ENCODE measurements around the gene ATXN7L2. TPM values are rescaled to one million over a fixed set of nuclear protein-coding genes. Genes with fewer than 3 reads are reported as not detected.

Gene ATXN7L2
- total and polyA plus RNA-seq, 10 of the 15 experiments (the other 5 are each of a cell fraction or from before 2014, with no cell fraction given) = 0.27 to 7.4 (median 4.9) TPM

DNA sequence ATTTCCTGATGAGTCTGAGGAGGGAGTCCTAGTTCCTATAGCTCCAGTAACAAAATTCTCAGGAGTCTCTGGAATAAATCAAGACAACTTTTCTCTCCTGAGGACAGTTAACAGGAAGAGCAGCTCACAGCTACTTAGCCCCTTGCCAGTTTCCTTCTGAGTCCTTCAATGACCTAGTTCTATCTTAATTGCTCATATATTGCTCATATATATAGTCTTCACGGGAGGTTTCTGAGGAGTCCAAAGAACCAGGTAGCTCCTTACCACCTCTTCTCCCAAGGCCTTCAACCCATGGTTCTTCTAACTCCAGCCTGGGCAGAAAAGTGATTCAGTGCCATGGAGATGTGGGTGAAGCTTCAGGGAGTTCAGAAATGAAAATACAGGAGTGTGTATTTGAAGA, 21.3 kb downstream of the ATXN7L2 start:
- H3K36me3 ChIP-seq (ENCODE audit: control insufficient read depth in 2 of 2, insufficient read depth in 2 of 2, low read length in 1 of 2) = peaks cover 0 to 8% of the 10 kb centered on the region in 2 experiments; a peak in 1 of 4 replicates
- no TSS peak for BruUV-seq (replicated peaks)
- 0 out of 2 replicates have a peak, but pooled peaks cover 2% of the 10 kb centered on the region for H3K4me1 ChIP-seq (ENCODE audit: control insufficient read depth, insufficient read depth, low read length)
- H3K4me3 ChIP-seq = no peak overlapping the region
- ChIA-PET CTCF (interaction anchor here (1.1 to 26.7 kb wide), 4 partner anchors 9 to 135 kb away, joined by 3 to 1280 read pairs (median 122); partner anchors contain the start of genes CYB561D1 and GPR61), RAD21 (ENCODE audit: unreplicated experiment) (interaction anchor here (5.7 kb wide), 1 partner anchor 25 kb away, joined by 47 read pairs; no protein-coding TSS in a partner anchor), POLR2A (interaction anchor here (1.0 to 1.2 kb wide), 3 partner anchors 11 to 25 kb away, joined by 3 to 4 read pairs (median 4); partner anchors contain the start of gene CYB561D1), SMC1A (ENCODE audit: uncharacterized antibody, unreplicated experiment) (interaction anchor here (0.8 to 15.8 kb wide), 5 partner anchors 8 to 23 kb away, joined by 3 to 205 read pairs (median 5); partner anchors contain the start of gene CYB561D1)
- WGBS (ENCODE audit: insufficient coverage, insufficient replicate concordance, low lambda C conversion rate, missing lambda C conversion rate) = 0% methylated on average over 1 of the region's 1 CpG
- H2AFZ ChIP-seq (ENCODE audit: control insufficient read depth, low read depth, low read length) = no peak overlapping the region
- no peak overlapping the region for H3K27ac ChIP-seq (ENCODE audit: control insufficient read depth, insufficient read depth)
- H3K79me2 ChIP-seq (ENCODE audit: control insufficient read depth, insufficient read depth, low read length) = no peaks in the 10 kb centered on the region
- intact Hi-C loops (cut with micrococcal nuclease; ENCODE audit: unreplicated experiment) (no loop called here), in situ Hi-C loops (cut with MboI) (no loop called here)
- H4K20me1 ChIP-seq (ENCODE audit: control insufficient read depth, insufficient read depth) = peaks cover 2% of the 10 kb centered on the region; the same call in 1 of the 2 replicates
- H3K27me3 ChIP-seq (replicated peaks in 1 of 2; ENCODE audit: control insufficient read depth in 2 of 2, insufficient read depth in 2 of 2, low read length in 1 of 2) = no peaks in the 10 kb centered on the region
- ATAC-seq (no peak), DNase-seq (ENCODE audit: low read depth, low spot score) (no peak), FAIRE-seq (no peak)
- H3K9me3 ChIP-seq (replicated peaks; ENCODE audit: control insufficient read depth, insufficient read depth, low read length) = no peaks in the 10 kb centered on the region
- TF ChIP-seq, protein P1, sequence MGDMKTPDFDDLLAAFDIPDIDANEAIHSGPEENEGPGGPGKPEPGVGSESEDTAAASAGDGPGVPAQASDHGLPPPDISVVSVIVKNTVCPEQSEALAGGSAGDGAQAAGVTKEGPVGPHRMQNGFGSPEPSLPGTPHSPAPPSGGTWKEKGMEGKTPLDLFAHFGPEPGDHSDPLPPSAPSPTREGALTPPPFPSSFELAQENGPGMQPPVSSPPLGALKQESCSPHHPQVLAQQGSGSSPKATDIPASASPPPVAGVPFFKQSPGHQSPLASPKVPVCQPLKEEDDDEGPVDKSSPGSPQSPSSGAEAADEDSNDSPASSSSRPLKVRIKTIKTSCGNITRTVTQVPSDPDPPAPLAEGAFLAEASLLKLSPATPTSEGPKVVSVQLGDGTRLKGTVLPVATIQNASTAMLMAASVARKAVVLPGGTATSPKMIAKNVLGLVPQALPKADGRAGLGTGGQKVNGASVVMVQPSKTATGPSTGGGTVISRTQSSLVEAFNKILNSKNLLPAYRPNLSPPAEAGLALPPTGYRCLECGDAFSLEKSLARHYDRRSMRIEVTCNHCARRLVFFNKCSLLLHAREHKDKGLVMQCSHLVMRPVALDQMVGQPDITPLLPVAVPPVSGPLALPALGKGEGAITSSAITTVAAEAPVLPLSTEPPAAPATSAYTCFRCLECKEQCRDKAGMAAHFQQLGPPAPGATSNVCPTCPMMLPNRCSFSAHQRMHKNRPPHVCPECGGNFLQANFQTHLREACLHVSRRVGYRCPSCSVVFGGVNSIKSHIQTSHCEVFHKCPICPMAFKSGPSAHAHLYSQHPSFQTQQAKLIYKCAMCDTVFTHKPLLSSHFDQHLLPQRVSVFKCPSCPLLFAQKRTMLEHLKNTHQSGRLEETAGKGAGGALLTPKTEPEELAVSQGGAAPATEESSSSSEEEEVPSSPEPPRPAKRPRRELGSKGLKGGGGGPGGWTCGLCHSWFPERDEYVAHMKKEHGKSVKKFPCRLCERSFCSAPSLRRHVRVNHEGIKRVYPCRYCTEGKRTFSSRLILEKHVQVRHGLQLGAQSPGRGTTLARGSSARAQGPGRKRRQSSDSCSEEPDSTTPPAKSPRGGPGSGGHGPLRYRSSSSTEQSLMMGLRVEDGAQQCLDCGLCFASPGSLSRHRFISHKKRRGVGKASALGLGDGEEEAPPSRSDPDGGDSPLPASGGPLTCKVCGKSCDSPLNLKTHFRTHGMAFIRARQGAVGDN (IDR thresholded peaks at IDR 0.05) = no peak
- TF ChIP-seq YY1 (IDR thresholded peaks at IDR 0.05; ENCODE audit: low read depth, low read length) (no peak), KDM1A (IDR thresholded peaks at IDR 0.05; ENCODE audit: borderline replicate concordance) (no peak), PML (IDR thresholded peaks at IDR 0.05; ENCODE audit: low read length) (no peak), RELA (IDR thresholded peaks at IDR 0.05; ENCODE audit: borderline replicate concordance, partially characterized antibody) (no peak), CHD4 (IDR thresholded peaks at IDR 0.05) (no peak), NFIC (IDR thresholded peaks at IDR 0.05; ENCODE audit: low read depth, low read length) (no peak), ZNF274 (IDR thresholded peaks at IDR 0.05; ENCODE audit: insufficient read depth, insufficient read length) (no peak), ZSCAN29 (IDR thresholded peaks at IDR 0.05) (no peak), SUPT20H (IDR thresholded peaks at IDR 0.05; ENCODE audit: borderline replicate concordance, control insufficient read depth, low read depth, low read length) (no peak), ETV6 (conservative IDR thresholded peaks at IDR 0.05 in 1 of 2, IDR thresholded peaks at IDR 0.05 in 1 of 2; ENCODE audit: borderline replicate concordance in 1 of 2, low read depth in 1 of 2) (no peak), ZNF384 (IDR thresholded peaks at IDR 0.05; ENCODE audit: borderline replicate concordance, low read depth, low read length) (no peak), MTA3 (IDR thresholded peaks at IDR 0.05; ENCODE audit: borderline replicate concordance, low read length) (no peak), ZNF207 (IDR thresholded peaks at IDR 0.05; ENCODE audit: borderline replicate concordance) (no peak), MEF2A (IDR thresholded peaks at IDR 0.05; ENCODE audit: insufficient read depth, low read depth, low read length) (no peak), HDGF (IDR thresholded peaks at IDR 0.05) (no peak), HDAC2 (IDR thresholded peaks at IDR 0.05) (no peak), TBL1XR1 (IDR thresholded peaks at IDR 0.05; ENCODE audit: low read depth, low read length) (no peak)
- TF ChIP-seq, protein P2, sequence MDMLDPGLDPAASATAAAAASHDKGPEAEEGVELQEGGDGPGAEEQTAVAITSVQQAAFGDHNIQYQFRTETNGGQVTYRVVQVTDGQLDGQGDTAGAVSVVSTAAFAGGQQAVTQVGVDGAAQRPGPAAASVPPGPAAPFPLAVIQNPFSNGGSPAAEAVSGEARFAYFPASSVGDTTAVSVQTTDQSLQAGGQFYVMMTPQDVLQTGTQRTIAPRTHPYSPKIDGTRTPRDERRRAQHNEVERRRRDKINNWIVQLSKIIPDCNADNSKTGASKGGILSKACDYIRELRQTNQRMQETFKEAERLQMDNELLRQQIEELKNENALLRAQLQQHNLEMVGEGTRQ (IDR thresholded peaks at IDR 0.05; ENCODE audit: borderline replicate concordance, low read depth, low read length) = no peak
- no peak overlapping the region for H3K9ac ChIP-seq (ENCODE audit: control insufficient read depth, insufficient read depth, low read length)
- no peak overlapping the region for H3K4me2 ChIP-seq (ENCODE audit: control insufficient read depth, insufficient read depth)

Data from GM12878 (cell line).